HepG2 (cell line): ENCODE data around the gene CDO1. TPM values are rescaled to one million over a fixed set of nuclear protein-coding genes. Genes with fewer than 3 reads are reported as not detected.

ENCODE experiments used
- BRF2 ChIP-seq: sonication (generic); formaldehyde crosslinking; IDR thresholded peaks from 2 replicates; pipeline ENCODE4 v1.8.1; 2022; ENCODE audit warnings: mild to moderate bottlenecking, missing genetic modification reagents
- CAMTA2 ChIP-seq: sonication (generic); formaldehyde crosslinking; IDR thresholded peaks from 2 replicates; pipeline ENCODE4 v1.4.0; 2020; ENCODE audit warnings: mild to moderate bottlenecking, missing genetic modification reagents, borderline replicate concordance
- FOXO1 ChIP-seq: sonication (generic); formaldehyde crosslinking; IDR thresholded peaks from 2 replicates; pipeline ENCODE4 v1.4.0; 2020; ENCODE audit warnings: missing genetic modification reagents
- MLLT10 ChIP-seq: sonication (generic); formaldehyde crosslinking; IDR thresholded peaks from 2 replicates; pipeline ENCODE4 v1.4.0; 2020; ENCODE audit warnings: missing genetic modification reagents
- NFE2L2 ChIP-seq: fragments of 150-350 bp; IDR thresholded peaks from 2 replicates; pipeline ENCODE4 v1.6.1; 2014; ENCODE audit warnings: low read length
- NFRKB ChIP-seq: fragments of 450-650 bp; IDR thresholded peaks from 2 replicates; pipeline ENCODE4 v1.6.1; 2017
- SIN3A ChIP-seq: IDR thresholded peaks from 2 replicates; pipeline ENCODE4 v1.6.1; 2011; ENCODE audit warnings: low read depth, mild to moderate bottlenecking, control low read depth, low read length, borderline replicate concordance
- SMC3 ChIP-seq: IDR thresholded peaks from 2 replicates; pipeline ENCODE4 v1.6.1; 2011; ENCODE audit warnings: low read length, improper control_type of control experiment
- TEAD2 ChIP-seq: sonication (generic); formaldehyde crosslinking; IDR thresholded peaks from 2 replicates; pipeline ENCODE4 v1.9.0; 2021; ENCODE audit warnings: missing genetic modification reagents
- ZBED4 ChIP-seq: sonication (generic); formaldehyde crosslinking; IDR thresholded peaks from 2 replicates; pipeline ENCODE4 v1.4.0; 2020; ENCODE audit warnings: missing genetic modification reagents, borderline replicate concordance
- ZNF24 ChIP-seq: fragments of 450-650 bp; IDR thresholded peaks from 2 replicates; pipeline ENCODE4 v1.6.1; 2017; ENCODE audit warnings: antibody characterized with exemption, mild to moderate bottlenecking
- ZNF629 ChIP-seq: sonication (generic); formaldehyde crosslinking; conservative IDR thresholded peaks from 2 replicates; pipeline ENCODE4 v1.5.0; 2020; ENCODE audit warnings: missing genetic modification reagents
- ZNF790 ChIP-seq: sonication (generic); formaldehyde crosslinking; IDR thresholded peaks from 2 replicates; pipeline ENCODE4 v1.8.0; 2022; ENCODE audit warnings: missing genetic modification reagents, mild to moderate bottlenecking, borderline replicate concordance
- polyA plus RNA-seq, 8 experiments: library from polyadenylated mRNA; depleted of rRNA in 3 of 8; stranded (reverse) in 7 of 8; unstranded in 1 of 8; fragments of >200 nt; fragmentation: Illumina TruSeq in 4 of 8; extraction: Trizol in 4 of 8; gene quantifications; 2 replicates each; pipeline versions ENCODE4 v1.2.1 to v1.2.3, GENCODE V29; 2011 to 2016; ENCODE audit warnings: low read depth in 4 of 8, missing spikeins in 1 of 8, mixed read lengths in 1 of 8; ENCODE audit not compliant: insufficient read depth in 1 of 8
- total RNA-seq, 5 experiments: library from RNA; depleted of rRNA; stranded (reverse); fragments of >200 nt; fragmentation: Illumina TruSeq; extraction: Trizol; gene quantifications; 2 replicates each; pipeline ENCODE4 v1.2.3, GENCODE V29; 2016; ENCODE audit warnings: low read depth in 1 of 5
- TF ChIP-seq, protein P1 (sequence below): sonication (generic); formaldehyde crosslinking; IDR thresholded peaks from 2 replicates; pipeline ENCODE4 v1.8.1; 2023; ENCODE audit warnings: mild to moderate bottlenecking, moderate library complexity, missing genetic modification reagents
- TF ChIP-seq, protein P2 (sequence below): sonication (generic); formaldehyde crosslinking; IDR thresholded peaks from 2 replicates; pipeline ENCODE4 v1.4.0; 2020; ENCODE audit warnings: missing genetic modification reagents, borderline replicate concordance
- TF ChIP-seq, protein P3 (sequence below): IDR thresholded peaks from 2 replicates; pipeline ENCODE4 v1.6.1; 2012; ENCODE audit warnings: inconsistent platforms
- TF ChIP-seq, protein P4 (sequence below): sonication (generic); formaldehyde crosslinking; IDR thresholded peaks from 2 replicates; pipeline ENCODE4 v1.4.0; 2020; ENCODE audit warnings: missing genetic modification reagents, borderline replicate concordance
- TF ChIP-seq, protein P5 (sequence below): sonication (generic); formaldehyde crosslinking; IDR thresholded peaks from 2 replicates; pipeline ENCODE4 v1.4.0; 2020; ENCODE audit warnings: missing genetic modification reagents, mild to moderate bottlenecking, borderline replicate concordance

CDO1 gene
- total and polyA plus RNA-seq, 2 of the 13 experiments (the other 11 are each of a cell fraction or from before 2014, with no cell fraction given), result 3.2 to 4.4 TPM

- TF ChIP-seq, protein P1, sequence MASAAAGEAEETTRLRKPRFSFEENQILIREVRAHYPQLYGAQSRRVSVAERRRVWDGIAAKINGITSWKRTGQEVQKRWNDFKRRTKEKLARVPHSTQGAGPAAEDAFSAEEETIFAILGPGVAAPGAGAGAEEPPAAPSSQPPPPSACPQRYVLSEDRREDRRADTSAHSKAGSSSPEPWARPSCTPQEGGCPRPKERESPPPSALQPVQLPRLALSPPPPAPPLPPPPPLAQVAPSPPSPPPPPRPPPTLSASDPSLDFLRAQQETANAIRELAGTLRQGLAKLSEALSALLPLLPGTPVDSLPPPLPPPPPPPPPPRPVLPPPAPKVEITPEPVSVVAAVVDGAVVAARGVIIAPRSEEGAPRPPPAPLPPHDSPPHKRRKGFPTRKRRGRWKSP (CRISPR knock-in tag), result no peak
- TF ChIP-seq, protein P2, sequence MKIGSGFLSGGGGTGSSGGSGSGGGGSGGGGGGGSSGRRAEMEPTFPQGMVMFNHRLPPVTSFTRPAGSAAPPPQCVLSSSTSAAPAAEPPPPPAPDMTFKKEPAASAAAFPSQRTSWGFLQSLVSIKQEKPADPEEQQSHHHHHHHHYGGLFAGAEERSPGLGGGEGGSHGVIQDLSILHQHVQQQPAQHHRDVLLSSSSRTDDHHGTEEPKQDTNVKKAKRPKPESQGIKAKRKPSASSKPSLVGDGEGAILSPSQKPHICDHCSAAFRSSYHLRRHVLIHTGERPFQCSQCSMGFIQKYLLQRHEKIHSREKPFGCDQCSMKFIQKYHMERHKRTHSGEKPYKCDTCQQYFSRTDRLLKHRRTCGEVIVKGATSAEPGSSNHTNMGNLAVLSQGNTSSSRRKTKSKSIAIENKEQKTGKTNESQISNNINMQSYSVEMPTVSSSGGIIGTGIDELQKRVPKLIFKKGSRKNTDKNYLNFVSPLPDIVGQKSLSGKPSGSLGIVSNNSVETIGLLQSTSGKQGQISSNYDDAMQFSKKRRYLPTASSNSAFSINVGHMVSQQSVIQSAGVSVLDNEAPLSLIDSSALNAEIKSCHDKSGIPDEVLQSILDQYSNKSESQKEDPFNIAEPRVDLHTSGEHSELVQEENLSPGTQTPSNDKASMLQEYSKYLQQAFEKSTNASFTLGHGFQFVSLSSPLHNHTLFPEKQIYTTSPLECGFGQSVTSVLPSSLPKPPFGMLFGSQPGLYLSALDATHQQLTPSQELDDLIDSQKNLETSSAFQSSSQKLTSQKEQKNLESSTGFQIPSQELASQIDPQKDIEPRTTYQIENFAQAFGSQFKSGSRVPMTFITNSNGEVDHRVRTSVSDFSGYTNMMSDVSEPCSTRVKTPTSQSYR, result no peak
- TF ChIP-seq FOXO1 (CRISPR knock-in tag) (no peak), NFE2L2 (no peak), ZNF790 (CRISPR knock-in tag) (no peak), SMC3 (peak; percentile 84), BRF2 (CRISPR knock-in tag) (no peak), ZNF629 (CRISPR knock-in tag) (0 out of 2 replicates have a peak, but pooled peaks have one; percentile 33), CAMTA2 (CRISPR knock-in tag) (no peak), ZNF24 (no peak), ZBED4 (CRISPR knock-in tag) (no peak), NFRKB (no peak), TEAD2 (CRISPR knock-in tag) (no peak), MLLT10 (CRISPR knock-in tag) (no peak), SIN3A (no peak)
- TF ChIP-seq, protein P3, sequence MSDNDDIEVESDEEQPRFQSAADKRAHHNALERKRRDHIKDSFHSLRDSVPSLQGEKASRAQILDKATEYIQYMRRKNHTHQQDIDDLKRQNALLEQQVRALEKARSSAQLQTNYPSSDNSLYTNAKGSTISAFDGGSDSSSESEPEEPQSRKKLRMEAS, result no peak
- TF ChIP-seq, protein P4, sequence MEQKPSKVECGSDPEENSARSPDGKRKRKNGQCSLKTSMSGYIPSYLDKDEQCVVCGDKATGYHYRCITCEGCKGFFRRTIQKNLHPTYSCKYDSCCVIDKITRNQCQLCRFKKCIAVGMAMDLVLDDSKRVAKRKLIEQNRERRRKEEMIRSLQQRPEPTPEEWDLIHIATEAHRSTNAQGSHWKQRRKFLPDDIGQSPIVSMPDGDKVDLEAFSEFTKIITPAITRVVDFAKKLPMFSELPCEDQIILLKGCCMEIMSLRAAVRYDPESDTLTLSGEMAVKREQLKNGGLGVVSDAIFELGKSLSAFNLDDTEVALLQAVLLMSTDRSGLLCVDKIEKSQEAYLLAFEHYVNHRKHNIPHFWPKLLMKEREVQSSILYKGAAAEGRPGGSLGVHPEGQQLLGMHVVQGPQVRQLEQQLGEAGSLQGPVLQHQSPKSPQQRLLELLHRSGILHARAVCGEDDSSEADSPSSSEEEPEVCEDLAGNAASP (CRISPR knock-in tag), result 0 out of 2 replicates have a peak, but pooled peaks have one; percentile 31
- TF ChIP-seq, protein P5, sequence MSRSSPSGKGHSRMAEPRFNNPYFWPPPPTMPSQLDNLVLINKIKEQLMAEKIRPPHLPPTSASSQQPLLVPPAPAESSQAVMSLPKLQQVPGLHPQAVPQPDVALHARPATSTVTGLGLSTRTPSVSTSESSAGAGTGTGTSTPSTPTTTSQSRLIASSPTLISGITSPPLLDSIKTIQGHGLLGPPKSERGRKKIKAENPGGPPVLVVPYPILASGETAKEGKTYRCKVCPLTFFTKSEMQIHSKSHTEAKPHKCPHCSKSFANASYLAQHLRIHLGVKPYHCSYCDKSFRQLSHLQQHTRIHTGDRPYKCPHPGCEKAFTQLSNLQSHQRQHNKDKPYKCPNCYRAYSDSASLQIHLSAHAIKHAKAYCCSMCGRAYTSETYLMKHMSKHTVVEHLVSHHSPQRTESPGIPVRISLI (CRISPR knock-in tag), result peak; percentile 77; the same call in 1 of the 2 replicates
Observed at GRCh38 chr5:115831163-115831768, 14.8 kb upstream of the CDO1 start (continued).
